Liver (tissue), 3 donors: ENCODE data around the gene FRMD5.

ENCODE experiments used
- RAD21 ChIP-seq, 2 donors: IDR thresholded peaks; 2 replicates each; pipeline ENCODE4 v1.6.1; 2016; ENCODE audit warnings: antibody characterized with exemption in 2 of 2, mild to moderate bottlenecking in 2 of 2
- RXRA ChIP-seq, 2 donors: IDR thresholded peaks; 2 replicates each; pipeline ENCODE4 v1.6.1; 2017 to 2018; ENCODE audit warnings: antibody characterized with exemption in 2 of 2, mild to moderate bottlenecking in 1 of 2
- TF ChIP-seq, protein P1 (sequence below): fragments of 150-350 bp; IDR thresholded peaks from 2 replicates; pipeline ENCODE4 v1.5.1; 2017; ENCODE audit warnings: improper control_type of control experiment, low read depth, low read length; ENCODE audit not compliant: missing input control
- donor health status: healthy.
- donor health status: healthy.

- TF ChIP-seq RXRA (IDR thresholded peaks at IDR 0.05) (no peak), RAD21 (IDR thresholded peaks at IDR 0.05) (no peak)
- TF ChIP-seq, protein P1, sequence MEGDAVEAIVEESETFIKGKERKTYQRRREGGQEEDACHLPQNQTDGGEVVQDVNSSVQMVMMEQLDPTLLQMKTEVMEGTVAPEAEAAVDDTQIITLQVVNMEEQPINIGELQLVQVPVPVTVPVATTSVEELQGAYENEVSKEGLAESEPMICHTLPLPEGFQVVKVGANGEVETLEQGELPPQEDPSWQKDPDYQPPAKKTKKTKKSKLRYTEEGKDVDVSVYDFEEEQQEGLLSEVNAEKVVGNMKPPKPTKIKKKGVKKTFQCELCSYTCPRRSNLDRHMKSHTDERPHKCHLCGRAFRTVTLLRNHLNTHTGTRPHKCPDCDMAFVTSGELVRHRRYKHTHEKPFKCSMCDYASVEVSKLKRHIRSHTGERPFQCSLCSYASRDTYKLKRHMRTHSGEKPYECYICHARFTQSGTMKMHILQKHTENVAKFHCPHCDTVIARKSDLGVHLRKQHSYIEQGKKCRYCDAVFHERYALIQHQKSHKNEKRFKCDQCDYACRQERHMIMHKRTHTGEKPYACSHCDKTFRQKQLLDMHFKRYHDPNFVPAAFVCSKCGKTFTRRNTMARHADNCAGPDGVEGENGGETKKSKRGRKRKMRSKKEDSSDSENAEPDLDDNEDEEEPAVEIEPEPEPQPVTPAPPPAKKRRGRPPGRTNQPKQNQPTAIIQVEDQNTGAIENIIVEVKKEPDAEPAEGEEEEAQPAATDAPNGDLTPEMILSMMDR = no peak
Measured at GRCh38 chr15:43880406-43881194, 314.5 kb downstream of the FRMD5 start.
